IPS-NIHi11 (cell line): ENCODE results near the gene RPL38.
"Not testable (repeated sequence)": the region's sequence is repeated elsewhere in the genome, so short reads cannot be mapped to it uniquely, and the experiment has no call there.

Source experiments
- DNase-seq: peaks from one replicate; pipeline ENCODE4 v3.0.0; 2012; ENCODE audit warnings: mixed read lengths, low spot score

RPL38 gene

DNA sequence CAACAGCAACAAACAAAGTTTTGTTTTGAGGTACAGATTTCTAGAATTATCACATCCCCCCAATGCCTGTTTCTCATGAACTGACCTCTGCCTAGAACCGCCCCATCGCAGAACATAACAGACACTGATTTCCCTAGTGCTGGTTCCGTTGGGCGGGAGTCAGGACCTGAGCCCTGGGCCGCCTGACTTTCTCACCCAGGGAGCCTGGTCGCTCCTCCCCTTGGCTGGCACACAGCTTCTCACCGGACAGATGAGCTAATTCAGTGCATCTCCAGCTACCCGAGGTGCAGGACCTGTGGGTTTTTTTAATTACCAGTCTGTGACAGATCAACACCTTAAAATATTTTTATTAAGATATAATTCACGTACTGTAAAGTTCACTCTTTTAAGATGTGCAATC lies 20.1 kb upstream of the RPL38 start:
- DNase-seq: no peak

DNA sequence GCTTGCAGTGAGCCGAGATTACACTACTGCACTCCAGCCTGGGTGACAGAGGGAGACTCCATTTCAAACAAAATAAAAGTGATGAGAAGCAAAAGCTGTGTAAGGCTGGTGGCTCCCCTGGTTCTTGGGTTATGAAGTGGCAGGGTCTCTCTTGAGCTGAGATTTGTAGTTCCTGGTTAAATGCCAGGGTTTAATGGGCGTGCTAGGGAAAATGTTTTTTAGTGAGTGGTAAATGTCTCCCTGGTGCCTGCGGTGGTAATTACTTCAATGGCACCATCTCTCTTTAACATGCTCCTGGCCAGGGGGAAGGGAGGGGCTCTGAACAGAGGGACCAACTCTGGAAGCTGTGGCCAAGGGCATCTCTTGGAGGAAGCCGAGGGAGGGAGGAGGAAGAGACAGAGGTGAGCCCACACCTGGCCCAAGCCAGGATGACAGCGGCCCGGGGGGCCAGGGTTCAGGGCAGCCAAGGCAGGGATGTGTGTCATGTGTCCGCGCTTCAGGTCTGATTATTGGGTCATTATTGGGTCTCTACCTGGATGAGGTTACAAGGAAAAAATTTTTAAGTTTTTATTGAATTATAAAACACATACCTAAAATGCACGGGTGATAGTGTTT lies 17.8 kb upstream of the RPL38 start:
- no peak for DNase-seq

DNA sequence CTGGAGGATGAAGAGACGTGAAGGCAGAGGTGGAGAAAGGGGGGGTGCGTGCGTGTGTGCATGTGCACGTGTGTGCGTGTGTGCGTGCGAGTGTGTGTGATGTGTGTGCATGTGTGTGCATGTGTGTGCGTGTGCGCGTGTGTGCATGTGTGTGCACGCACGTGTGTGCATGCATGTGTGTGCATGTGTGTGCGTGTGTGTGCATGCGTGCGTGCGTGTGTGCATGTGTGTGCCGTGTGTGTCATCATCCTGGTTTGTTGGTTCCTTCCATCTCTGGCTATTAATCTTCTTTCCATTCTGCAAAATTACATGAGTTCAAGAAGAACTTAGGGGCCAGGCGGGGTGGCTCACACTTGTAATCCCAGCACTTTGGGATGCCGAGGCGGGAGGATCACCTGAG lies 17.0 kb upstream of the RPL38 start:
- no peak for DNase-seq

DNA sequence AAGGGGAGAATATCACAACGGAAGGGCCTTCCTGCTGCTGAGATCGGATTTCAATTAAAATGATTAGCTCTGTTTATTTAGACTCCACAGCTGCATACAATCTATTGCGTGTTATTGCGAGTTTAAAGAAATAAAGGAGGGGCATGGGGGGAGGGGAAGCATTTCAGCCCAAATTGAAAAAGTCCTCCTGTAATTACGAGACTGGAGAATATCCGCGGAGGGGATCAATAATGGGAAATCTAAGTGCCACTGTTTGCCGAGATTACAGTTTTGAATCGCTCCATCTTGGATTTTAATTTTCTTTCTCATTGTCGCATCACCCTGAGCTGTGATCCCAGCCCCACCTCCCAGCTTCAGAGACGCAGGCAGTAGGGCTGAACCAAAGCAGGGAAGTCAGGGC lies 15.7 kb upstream of the RPL38 start:
- DNase-seq: no peak

DNA sequence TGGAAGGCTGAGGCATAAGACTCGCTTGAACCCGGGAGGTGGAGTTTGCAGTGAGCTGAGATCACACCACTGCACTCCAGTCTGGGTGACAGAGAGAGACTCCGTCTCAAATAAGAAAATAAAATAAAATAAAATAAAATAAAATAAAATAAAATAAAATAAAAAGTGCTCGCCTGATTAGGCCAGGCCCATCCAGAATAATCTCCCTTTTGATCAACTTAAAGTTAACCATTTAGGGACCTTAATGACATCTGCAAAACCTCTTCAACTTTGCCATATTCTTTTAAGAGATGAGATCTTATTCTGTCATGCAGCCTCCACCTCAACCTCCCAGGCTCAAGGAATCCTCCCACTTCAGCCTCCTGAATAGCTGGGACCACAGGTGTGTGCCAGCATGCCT lies 14.8 kb upstream of the RPL38 start:
- DNase-seq: not testable (repeated sequence)

DNA sequence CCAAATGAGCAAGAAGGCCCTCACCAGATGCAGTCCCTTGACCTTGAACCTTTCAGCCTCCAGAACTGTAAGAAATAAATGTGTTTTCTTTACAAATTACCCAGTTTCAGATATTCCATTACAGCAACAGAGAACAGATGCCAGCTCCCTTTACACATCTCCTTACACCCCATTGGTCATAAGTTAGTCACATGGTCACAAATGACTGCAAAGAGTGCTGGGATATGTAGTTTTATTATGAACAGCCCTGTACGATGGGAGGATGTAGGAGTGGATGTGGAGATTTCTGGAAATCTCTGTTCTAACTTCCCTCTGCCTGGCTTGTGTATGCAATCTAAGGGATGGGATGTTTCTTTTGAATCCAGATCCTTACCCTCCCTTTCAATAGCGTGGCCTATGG lies 13.3 kb upstream of the RPL38 start:
- DNase-seq: peak; percentile 76

DNA sequence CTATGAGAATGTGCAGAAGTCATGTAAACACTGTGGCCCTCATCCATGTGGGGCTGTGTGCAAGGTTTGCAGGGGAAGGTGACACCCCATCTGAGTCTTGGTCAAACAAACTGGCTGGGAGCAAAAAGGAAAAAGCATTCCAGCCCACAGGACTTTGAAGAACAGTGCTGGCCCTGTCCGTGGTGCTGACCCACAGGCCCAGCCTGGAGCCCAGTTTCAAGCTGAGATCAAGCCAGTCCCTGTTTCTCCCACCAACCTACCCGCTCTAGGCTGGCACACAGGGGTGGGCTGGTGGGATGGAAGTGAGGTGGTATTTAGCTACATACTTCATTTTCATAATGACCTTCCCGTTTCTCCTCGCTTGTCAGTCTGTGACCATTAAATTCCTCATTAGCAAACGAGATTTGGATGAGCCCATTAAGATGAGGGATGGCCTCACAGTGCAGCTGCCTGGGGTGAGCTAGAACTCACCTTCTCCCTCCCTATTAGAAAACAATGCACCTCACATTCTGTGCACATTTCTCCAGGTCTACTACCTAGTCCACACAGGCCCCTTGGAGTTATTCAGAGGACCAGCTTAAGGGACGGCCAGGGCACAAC lies 12.6 kb upstream of the RPL38 start:
- DNase-seq: peak; percentile 69

DNA sequence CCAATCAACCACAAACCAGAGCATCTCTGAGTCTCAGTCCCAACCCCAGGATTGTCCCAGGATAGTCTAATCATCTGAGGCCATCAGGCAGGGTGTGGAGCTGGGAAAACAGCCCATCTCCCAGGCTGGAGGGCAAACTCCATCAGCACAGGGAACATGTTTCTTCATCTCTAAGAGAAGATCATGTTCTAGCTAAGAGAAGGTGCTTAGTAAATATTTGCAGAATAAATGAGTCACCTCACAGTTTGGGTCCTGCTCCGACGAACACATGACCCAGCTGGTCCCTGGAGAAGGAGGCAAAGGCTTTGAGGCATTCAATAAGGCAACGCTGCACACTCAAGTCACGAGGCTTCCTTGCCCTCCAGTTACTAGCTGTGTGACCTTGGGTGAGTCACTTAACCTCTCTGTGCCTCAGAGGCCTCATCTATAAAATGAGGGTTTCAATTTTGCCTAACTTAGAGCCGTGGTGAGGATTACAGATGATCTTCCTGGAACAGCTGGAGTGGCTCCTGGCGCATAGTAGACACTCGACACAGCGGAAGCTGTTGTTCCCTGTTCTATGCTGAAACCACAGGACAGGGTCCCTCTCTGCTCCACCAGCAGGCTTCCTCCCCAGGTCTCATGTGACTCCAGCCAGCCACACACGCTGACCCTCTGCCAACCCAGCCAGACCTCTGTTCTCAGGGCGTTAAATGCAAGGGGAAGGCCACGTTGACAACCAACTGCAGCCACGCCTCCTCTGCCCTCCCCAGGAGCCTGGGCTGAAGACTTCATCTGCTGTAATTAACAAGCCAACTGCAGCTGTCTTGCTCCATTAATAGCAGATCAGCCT lies 10.3 kb upstream of the RPL38 start:
- no peak for DNase-seq

DNA sequence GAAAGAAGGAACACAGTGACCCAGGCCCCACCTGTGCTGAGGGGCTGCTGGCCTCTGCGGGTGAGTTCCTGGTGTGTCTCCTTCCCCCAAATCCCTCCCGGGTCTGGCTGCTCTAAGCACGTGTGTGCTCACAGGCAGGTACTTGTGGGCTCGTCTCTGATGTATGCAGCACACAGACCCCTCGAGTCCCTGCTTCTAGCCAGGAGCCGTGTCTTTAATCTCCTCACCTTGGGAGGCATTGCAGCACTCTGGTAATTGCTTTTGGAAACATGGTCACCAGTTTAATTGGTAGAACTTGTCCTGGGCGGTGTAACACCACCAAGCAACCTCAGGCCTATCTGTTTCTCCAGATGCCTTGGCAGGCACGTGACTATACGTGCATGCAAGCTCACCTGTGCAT lies 8.8 kb upstream of the RPL38 start:
- DNase-seq: no peak

DNA sequence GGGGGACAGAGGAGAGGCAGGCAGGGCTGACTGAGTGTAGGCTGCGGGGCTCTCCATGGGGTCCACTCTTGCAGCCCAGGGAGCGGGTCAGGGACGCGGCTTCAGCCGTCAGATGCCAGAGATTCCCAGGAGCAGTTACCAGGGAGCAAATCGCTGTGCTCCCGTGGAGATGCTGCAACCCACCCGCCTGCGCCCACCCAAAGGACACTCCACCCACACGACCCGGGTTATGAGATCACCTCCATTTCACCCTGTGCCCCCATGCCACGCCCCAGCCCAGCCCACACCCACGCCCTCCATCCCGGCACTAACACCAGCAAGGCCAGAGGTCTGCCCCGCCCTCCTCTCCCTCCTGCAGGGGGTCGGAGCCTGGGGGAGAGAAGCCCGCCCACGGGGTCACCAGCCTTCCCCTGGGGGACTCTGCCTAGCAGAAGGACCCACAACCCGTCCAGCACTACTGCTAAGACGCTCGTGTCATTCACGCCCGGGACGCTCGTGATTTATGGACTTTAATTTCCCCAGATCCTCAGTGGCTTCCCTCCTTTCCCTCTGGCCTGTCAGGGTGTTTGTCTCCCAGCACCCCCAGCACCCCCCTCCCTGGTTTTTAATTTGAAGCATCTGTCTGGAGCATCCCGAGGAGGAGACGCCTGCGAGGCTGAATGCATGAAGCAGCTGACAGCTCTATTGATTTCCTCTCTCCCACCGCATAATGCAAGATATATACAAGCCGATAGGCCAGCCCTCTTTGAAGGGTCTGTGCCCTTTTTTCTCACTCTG lies 6.7 kb upstream of the RPL38 start:
- DNase-seq: no peak

DNA sequence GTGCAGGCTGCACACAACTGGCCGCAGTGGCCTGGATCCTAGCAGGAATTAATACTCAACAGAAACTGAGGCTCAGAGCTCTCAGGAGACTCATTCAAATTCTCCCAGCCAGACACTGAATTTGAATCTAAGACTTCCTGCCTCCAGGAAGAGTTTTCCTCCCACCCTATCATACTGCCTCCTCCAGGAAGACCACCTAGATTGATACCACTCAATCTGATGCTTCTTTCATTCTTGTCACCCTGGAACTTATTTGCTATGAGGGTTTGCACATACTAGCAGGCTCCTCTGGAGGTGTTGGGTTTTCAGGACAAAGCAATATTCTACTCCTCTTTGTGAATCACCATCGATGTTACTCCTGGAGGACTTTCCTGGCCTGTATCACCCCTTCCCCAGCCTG lies 5.7 kb upstream of the RPL38 start:
- no peak for DNase-seq

DNA sequence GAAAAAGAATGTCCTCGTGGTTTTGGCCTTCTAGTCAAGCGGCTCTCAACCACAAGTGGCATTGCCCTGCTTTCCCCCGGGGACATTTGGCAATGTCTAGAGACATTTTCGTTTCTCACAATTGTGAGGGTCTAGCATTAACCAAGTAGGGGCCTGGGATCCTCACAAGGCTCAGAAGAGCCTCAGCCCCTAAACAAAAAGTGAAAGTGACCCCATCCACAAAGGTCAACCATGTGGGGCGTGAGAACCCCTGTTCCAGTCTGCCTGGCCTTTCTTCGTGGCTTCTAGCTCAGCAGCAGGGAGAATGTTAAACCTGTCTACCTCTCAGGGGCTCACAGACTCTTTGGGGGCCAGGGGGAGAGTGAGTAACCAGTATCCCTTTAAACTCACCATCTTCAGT lies 4.8 kb upstream of the RPL38 start:
- DNase-seq: no peak

DNA sequence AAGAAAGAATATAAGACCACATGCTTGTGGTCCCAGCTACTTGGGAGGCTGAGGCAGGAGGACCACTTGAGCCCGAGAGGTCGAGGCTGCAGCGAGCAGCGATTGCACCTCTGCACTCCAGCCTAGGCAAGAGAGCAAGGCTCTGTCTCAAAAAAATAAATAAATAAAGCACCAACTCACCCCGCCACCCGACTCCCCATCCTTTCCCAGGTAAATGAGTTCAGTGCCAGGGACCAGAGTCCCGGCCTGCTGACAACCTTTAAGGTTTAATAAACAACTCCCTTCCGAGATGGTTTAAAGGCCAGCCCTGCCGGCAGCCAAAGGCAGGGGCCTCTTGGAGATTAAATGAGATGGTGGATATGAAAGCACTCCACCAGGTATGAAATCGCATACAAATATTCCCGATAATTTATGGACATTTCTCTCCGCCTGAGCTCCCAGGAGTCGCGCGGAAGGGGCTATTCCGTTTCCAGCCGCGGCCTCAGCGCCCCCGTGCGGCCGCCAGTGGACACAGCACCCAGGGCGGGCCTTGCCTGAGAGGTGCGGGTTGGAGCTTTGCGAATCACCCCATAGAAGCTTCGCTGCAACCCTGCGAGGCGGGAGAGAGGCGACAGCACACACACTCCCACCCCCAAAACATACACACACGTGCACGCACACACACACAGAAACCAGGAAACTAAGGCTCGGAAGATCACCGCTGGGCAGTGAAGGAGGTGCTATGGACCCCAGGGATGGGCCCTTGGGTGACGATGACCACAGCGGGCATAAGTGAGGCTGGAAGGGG lies 4.0 kb upstream of the RPL38 start:
- peak; percentile 89 for DNase-seq

DNA sequence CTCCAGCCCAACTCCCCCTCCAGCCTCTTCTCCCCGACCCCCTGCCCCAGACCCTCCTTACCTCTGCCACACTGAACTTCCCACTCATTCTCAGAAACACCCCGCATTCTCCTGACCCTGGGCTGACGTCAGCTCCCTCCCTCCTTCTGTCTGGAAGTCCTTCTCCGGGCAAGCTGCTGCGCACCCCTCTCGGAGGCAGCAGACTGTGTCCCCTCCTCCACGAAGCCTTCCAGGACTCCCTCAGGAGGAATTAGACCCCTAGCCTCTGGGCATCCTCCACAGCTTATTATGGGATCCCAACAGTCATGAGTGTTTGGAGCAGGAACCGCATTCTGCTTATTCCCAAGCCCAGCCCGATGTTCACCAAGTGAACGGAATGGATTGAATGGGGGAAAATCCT lies 3.4 kb upstream of the RPL38 start:
- no peak for DNase-seq

DNA sequence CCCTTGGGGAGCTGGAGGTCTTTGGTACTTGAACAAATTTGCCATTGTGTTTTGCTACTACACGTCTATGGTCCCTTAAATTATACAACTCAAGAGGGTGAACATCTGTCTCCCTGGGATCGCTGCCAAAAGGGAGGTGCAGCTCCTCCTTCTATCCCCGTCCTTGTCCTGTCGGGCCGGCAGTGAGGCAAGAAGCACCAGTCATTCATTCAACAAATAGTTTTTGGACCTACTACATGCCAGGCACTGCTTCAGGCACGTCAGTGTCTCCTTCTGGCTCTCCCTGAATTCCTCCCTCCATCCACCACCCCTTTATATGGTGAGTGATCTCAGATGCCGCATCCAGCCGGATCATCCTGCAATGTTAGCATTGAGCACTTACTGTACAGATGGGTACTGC lies 2.2 kb upstream of the RPL38 start:
- DNase-seq: no peak

DNA sequence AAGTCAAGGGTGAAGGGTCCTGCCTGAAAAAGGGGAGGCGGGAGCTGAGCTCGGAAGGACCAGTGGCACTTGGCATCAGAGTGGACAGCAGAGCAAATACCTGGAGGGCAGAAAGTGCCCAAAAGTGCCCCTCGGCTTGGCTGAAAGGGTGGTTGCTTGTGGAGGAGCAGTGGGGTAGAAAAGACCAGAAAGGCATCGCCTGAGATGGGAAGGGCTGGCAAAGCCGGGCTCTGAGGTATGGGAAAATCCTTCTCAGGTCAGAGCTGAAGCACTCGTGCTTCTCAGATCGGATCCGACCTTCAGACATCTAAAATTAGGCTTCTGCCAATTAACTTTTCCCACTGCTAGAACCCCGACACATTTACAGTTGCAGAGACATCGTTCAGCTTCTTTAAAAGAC lies 1.5 kb upstream of the RPL38 start:
- DNase-seq: no peak

DNA sequence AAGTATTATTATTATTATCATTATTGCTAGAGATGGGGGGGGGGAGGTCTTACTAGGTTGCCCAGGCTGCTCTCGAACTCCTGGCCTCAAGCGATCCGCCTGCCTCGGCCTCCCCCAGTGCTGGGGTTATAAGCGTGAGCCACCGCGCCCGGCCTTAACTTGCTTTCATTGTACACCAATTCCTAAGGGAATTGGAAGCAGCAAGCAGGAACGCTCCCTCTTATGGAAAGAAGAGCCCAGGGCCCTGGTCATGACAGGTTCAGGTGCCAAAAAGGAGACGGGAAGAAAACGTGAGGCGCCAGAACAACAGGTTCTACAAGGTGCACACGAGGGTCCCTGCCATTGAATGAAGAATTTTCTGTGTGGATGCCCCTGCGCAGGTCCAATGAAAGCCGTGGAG lies 540 bp upstream of the RPL38 start:
- no peak for DNase-seq

DNA sequence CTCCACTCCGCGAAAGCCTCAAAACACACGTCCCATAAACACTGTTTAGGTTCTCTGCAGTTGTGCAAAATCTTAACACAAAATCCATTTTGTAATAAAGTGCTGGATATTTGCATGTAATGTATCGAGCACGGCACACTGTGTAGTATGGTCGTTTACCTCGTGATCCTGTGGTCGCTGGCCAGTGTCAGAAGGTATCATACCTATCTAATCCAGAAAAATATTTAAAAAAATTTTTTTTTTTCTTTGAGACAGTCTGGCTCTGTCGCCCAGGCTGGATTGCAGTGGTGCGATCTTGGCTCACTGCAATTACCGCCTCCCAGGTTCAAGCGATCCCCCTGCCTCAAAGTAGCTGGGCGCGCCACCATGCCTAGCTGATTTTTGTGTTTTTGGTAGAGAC lies 996 bp downstream of the RPL38 start:
- no peak for DNase-seq

DNA sequence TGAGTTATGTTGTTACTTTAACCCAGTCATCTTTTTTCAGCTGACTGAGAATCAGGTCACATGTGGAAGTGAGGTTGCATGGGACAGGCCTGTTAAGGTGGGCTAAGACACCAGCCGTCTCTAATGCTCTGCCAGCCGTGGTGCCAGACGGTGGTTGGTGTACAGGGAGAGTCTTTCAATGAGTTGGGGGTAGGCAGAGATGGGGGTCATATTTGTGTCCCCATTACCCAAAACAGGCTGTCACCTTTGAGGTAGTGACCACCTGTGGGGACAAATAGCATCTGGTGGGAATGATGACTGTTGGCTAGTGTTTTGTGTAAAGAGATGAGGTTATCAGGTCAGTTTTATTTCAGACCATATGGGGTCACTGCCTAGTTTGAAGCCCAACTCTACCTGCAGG lies 1.8 kb downstream of the RPL38 start:
- DNase-seq: no peak

DNA sequence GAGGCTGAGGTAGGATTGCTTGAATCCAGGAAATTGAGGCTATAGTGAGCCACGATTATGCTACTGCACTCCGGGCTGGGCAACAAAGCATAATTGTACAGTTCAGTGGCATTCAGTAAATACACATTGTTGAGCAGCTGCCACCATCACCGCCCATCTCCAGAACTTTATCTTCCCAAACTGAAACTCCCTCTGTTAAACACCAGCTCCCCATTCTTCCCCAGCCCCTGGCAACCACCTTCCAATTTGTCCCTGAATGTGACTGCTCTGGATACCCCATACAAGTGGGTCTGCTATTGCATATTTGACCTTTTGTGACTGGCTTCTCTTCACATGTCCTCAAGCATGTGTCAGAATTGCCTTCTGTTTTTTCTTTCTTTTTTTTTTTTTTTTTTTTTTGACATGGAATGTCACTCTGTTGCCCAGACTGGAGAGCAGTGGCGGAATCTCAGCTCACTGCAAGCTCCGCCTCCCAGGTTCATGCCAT lies 2.9 kb downstream of the RPL38 start:
- no peak for DNase-seq

DNA sequence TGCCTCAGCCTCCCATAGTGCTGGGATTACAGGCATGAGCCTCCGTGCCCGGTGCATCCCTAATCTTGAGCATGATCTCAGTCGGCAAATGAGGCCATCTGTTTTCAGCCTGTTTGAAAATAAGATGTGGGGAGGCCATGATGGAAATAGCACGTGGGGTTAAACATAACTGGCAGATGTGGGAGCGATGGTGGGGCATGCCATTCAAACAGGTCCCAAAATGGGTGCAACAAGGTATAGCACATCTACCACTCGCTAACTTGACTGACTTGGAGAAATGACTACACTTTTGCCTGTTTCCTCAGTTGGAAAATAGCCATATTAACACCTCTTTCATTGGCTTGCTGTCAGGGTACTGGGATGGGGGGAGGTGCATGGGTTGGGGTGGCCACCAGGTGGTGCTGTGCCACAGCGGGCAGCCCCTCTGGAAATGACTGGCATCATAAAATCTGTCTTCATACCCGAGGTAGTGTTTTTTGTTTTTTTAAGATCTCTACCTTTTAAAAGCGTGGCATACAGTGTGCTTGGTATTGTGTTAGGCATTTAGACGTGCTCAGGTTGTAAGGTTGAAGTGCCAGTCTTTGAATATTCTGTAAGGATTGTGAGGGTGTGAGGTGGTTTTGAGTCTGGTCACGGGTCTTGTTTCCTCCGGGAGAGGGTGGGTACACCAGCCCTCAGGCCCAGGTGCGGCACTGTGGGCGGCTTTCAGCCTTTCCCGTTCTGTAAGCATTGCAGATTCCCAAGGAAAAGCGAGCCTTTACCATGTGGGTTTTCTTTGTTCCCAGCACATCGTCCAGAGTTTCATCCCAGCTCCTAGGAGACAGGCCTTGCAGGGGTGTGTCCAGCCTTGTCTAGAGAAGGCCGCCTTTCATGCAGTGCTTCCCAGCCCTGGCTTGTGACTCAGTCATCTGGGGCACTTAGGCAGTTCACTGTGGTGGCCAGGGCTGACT lies 7.0 kb downstream of the RPL38 start:
- DNase-seq: peak; percentile 80
